Trophoblast cell (in vitro differentiated cells and primary cell): ENCODE data around the gene NSG1.

Experiments used
- DNase-seq, 2 donors: peaks; one replicate each; pipeline ENCODE4 v3.0.0-alpha.2; 2016
- H2AFZ ChIP-seq: 2 replicates; pipeline ENCODE4 v1.6.1; 2013; ENCODE audit warnings: low read length, moderate library complexity, mild to moderate bottlenecking; ENCODE audit not compliant: insufficient read depth, poor library complexity
- H2AK5ac ChIP-seq: 2 replicates; pipeline ENCODE4 v1.6.1; 2013; ENCODE audit warnings: mild to moderate bottlenecking, low read length
- H2BK120ac ChIP-seq: 2 replicates; pipeline ENCODE4 v1.6.1; 2013; ENCODE audit warnings: low read length, mild to moderate bottlenecking, moderate library complexity; ENCODE audit not compliant: insufficient read depth, poor library complexity
- H2BK12ac ChIP-seq: 2 replicates; pipeline ENCODE4 v1.6.1; 2013; ENCODE audit warnings: mild to moderate bottlenecking, low read length, moderate library complexity
- H2BK5ac ChIP-seq: 2 replicates; pipeline ENCODE4 v1.6.1; 2013; ENCODE audit warnings: low read length, low read depth, moderate library complexity, mild to moderate bottlenecking; ENCODE audit not compliant: poor library complexity
- H3K14ac ChIP-seq: 2 replicates; pipeline ENCODE4 v1.6.1; 2013; ENCODE audit warnings: mild to moderate bottlenecking, low read length
- H3K18ac ChIP-seq: 2 replicates; pipeline ENCODE4 v1.6.1; 2013; ENCODE audit warnings: mild to moderate bottlenecking, low read length
- H3K23ac ChIP-seq: 2 replicates; pipeline ENCODE4 v1.6.1; 2013; ENCODE audit warnings: low read length
- H3K27ac ChIP-seq: 2 replicates; pipeline ENCODE4 v1.5.1; 2013; ENCODE audit warnings: low read depth, mild to moderate bottlenecking, inconsistent platforms, low read length, moderate library complexity
- H3K27me3 ChIP-seq: 2 replicates; pipeline ENCODE4 v1.6.1; 2013; ENCODE audit warnings: inconsistent platforms, mild to moderate bottlenecking, low read length, moderate library complexity; ENCODE audit not compliant: insufficient read depth
- H3K36me3 ChIP-seq, 2 experiments: 1 replicate in 1 of 2; 2 replicates in 1 of 2; pipeline ENCODE4 v1.6.1; 2013; ENCODE audit warnings: low read length in 2 of 2, mild to moderate bottlenecking in 2 of 2, moderate library complexity in 1 of 2; ENCODE audit not compliant: insufficient read depth in 2 of 2, control insufficient read depth in 1 of 2
- H3K4ac ChIP-seq: 2 replicates; pipeline ENCODE4 v1.6.1; 2013; ENCODE audit warnings: low read depth, mild to moderate bottlenecking, low read length, moderate library complexity
- H3K4me1 ChIP-seq, 2 experiments: 1 replicate in 1 of 2; 2 replicates in 1 of 2; pipeline ENCODE4 v1.6.1; 2013; ENCODE audit warnings: low read length in 2 of 2, mild to moderate bottlenecking in 2 of 2, moderate library complexity in 1 of 2; ENCODE audit not compliant: insufficient read depth in 2 of 2, control insufficient read depth in 1 of 2
- H3K4me2 ChIP-seq: 2 replicates; pipeline ENCODE4 v1.6.1; 2013; ENCODE audit warnings: inconsistent platforms, mild to moderate bottlenecking, low read length, moderate library complexity
- H3K4me3 ChIP-seq: 2 replicates; pipeline ENCODE4 v1.5.1; 2013; ENCODE audit warnings: mild to moderate bottlenecking, low read depth, low read length, inconsistent platforms
- H3K79me1 ChIP-seq: one replicate; pipeline ENCODE4 v1.6.1; 2013; ENCODE audit warnings: low read length
- H3K79me2 ChIP-seq: 2 replicates; pipeline ENCODE4 v1.6.1; 2013; ENCODE audit warnings: low read length, mild to moderate bottlenecking; ENCODE audit not compliant: control insufficient read depth, insufficient read depth, poor library complexity
- H3K9ac ChIP-seq: 2 replicates; pipeline ENCODE4 v1.6.1; 2013; ENCODE audit warnings: mild to moderate bottlenecking, low read length
- H3K9me3 ChIP-seq: 2 replicates; pipeline ENCODE4 v1.6.1; 2013; ENCODE audit warnings: low read depth, mild to moderate bottlenecking, control low read depth, inconsistent platforms, low read length; ENCODE audit not compliant: insufficient read depth
- H4K12ac ChIP-seq: 2 replicates; pipeline ENCODE4 v1.6.1; 2013; ENCODE audit warnings: low read depth, mild to moderate bottlenecking, low read length, moderate library complexity
- H4K8ac ChIP-seq: 2 replicates; pipeline ENCODE4 v1.6.1; 2013; ENCODE audit warnings: low read depth, mild to moderate bottlenecking, low read length, moderate library complexity
- H4K91ac ChIP-seq: one replicate; pipeline ENCODE4 v1.6.1; 2013; ENCODE audit warnings: low read depth, mild to moderate bottlenecking, low read length, moderate library complexity
- WGBS: extraction: QIAGEN DNeasy Blood & Tissue Kit; methylation state at CpG from one replicate; pipeline ENCODE4 v1.1.7; 2013; ENCODE audit warnings: missing lambda C conversion rate; ENCODE audit not compliant: insufficient read length, insufficient coverage; ENCODE audit errors: extremely low coverage; 5-methylcytosine and 5-hydroxymethylcytosine counted together

The NSG1 gene

DNA sequence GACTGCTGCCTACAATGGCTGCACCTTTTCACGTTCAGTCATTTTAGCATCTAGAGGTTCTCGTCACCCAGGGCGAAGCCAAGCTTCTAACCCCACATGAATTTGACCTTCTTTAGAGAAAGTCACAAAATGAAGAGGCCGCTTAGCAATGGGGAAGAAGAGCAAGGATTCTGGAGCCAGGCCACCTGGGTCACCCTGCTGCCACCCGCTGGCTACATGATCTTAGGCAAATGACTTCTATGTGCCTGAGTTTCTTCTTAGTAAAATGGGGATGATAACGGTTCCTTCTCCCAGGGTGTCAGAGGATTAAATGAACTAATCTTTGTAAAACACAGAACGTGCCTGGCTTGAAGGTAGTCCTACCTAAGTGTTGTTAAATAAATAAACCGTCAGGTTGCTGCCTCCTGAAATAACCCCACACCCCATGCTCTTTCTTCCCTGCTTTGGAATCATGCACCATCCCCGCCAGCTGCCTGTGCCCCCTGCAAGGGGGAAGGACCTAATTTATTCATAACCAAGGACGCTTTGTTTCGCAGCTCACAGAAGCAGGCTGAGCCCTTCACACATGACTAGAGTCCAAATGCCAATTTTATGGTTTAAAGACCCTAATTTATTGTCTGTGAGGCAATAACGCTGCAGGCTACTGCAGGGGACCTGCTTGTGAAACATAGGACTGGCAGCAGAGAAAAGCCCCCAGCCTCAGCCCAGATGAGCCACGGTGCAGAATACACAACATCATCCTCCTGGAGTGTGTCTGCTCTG is 28.6 kb upstream of the NSG1 start:
- no peak overlapping the region for H2BK120ac ChIP-seq
- no peak overlapping the region for H3K4me3 ChIP-seq
- H3K79me2 ChIP-seq, result no peaks in the 10 kb centered on the region
- no peak overlapping the region for H3K4me2 ChIP-seq
- no peaks in the 10 kb centered on the region for H3K4me1 ChIP-seq
- H4K12ac ChIP-seq, result no peak overlapping the region
- H3K14ac ChIP-seq, result no peak overlapping the region
- H4K91ac ChIP-seq, result no peak overlapping the region
- H3K79me1 ChIP-seq, result no peaks in the 10 kb centered on the region
- no peak overlapping the region for H3K27ac ChIP-seq
- H2BK5ac ChIP-seq, result no peak overlapping the region
- H3K4ac ChIP-seq, result no peak overlapping the region
- DNase-seq, result no peak
- H2AFZ ChIP-seq, result no peak overlapping the region
- H3K23ac ChIP-seq, result no peak overlapping the region
- no peak overlapping the region for H2BK12ac ChIP-seq
- no peak overlapping the region for H2AK5ac ChIP-seq
- H3K9ac ChIP-seq, result no peak overlapping the region
- H3K36me3 ChIP-seq, result no peaks in the 10 kb centered on the region
- no peak overlapping the region for H4K8ac ChIP-seq
- H3K18ac ChIP-seq, result no peak overlapping the region
- H3K27me3 ChIP-seq, result no peaks in the 10 kb centered on the region
- WGBS, result no CpG with 5 or more reads among the region's 13 CpGs
- no peaks in the 10 kb centered on the region for H3K9me3 ChIP-seq

DNA sequence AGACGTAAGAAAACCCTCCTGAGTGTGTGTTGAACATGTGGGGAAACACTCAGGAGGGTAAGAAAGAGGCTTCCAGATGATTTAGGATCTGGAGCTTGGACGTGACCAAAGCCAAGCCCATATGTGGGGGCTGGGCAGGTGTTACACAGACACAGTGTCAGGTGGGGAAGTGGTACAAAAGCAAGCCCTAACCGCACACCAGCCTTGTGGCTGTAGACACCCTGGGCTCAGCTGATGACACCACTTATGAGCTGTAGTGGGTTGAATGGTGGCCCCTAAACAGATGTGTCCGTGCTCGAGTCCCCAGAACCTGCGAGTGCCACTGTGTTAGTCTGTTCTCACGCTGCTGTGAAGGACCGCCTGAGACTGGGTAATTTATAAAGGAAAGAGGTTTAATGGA is 25.0 kb upstream of the NSG1 start:
- no peak overlapping the region for H2AK5ac ChIP-seq
- H3K23ac ChIP-seq, result no peak overlapping the region
- H3K79me1 ChIP-seq, result no peaks in the 10 kb centered on the region
- H3K14ac ChIP-seq, result no peak overlapping the region
- H4K8ac ChIP-seq, result no peak overlapping the region
- H3K27ac ChIP-seq, result no peak overlapping the region
- H3K4ac ChIP-seq, result no peak overlapping the region
- H3K4me2 ChIP-seq, result no peak overlapping the region
- peaks cover 0 to 2% of the 10 kb centered on the region in 2 experiments for H3K4me1 ChIP-seq
- no peak overlapping the region for H3K18ac ChIP-seq
- H3K27me3 ChIP-seq, result no peaks in the 10 kb centered on the region
- no peak overlapping the region for H2BK120ac ChIP-seq
- H2BK12ac ChIP-seq, result no peak overlapping the region
- no peak overlapping the region for H2BK5ac ChIP-seq
- no peak overlapping the region for H2AFZ ChIP-seq
- no peak overlapping the region for H3K4me3 ChIP-seq
- H4K12ac ChIP-seq, result no peak overlapping the region
- no peaks in the 10 kb centered on the region for H3K36me3 ChIP-seq
- DNase-seq, result no peak
- H3K9me3 ChIP-seq, result peaks cover 4% of the 10 kb centered on the region
- no CpG with 5 or more reads among the region's 8 CpGs for WGBS
- no peaks in the 10 kb centered on the region for H3K79me2 ChIP-seq
- H3K9ac ChIP-seq, result no peak overlapping the region
- H4K91ac ChIP-seq, result no peak overlapping the region

DNA sequence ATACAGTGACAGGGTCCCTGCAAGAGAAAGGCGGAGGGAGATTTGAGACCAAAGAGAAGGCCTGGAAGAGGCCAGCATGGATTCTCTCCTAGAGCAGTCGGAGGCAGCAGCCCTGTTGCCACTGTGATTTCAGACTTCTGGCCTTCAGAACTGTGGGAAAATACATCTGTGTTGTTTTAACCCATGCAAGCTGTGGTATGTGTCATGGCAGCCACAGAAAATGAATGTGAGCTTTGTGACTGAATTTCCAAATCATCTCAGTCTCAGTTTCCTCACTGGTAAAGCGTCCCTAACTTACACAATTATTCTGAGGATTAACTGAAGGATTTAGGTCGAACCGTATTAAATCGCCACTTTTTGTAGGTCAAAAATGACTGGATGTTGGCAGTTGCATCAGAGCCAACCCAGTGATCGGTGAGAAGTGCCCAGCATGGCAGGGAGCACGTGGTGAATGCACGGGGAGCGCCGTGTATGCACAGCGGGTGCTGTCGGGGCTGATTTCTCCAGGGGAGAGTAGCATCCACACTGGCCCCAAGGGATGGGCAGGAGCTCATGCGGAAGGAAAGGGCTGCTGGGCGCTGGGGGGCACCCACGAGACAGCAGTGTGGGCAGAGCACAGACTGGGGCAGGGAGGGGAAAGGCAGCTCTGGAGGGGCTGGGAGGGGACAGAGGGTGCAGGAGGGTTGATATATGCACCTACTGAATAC is 23.8 kb upstream of the NSG1 start:
- H3K4me1 ChIP-seq, result peaks cover 0 to 2% of the 10 kb centered on the region in 2 experiments
- H3K36me3 ChIP-seq, result no peaks in the 10 kb centered on the region
- no peak overlapping the region for H2BK12ac ChIP-seq
- peaks cover 4% of the 10 kb centered on the region for H3K9me3 ChIP-seq
- H3K14ac ChIP-seq, result no peak overlapping the region
- no peaks in the 10 kb centered on the region for H3K79me1 ChIP-seq
- no peak overlapping the region for H3K4me3 ChIP-seq
- no peak overlapping the region for H3K23ac ChIP-seq
- H3K9ac ChIP-seq, result no peak overlapping the region
- DNase-seq, result no peak
- no peak overlapping the region for H4K91ac ChIP-seq
- no peak overlapping the region for H3K18ac ChIP-seq
- no peak overlapping the region for H2BK120ac ChIP-seq
- no peaks in the 10 kb centered on the region for H3K79me2 ChIP-seq
- no peak overlapping the region for H2BK5ac ChIP-seq
- no peak overlapping the region for H2AK5ac ChIP-seq
- no peak overlapping the region for H4K12ac ChIP-seq
- H2AFZ ChIP-seq, result no peak overlapping the region
- no peak overlapping the region for H3K4me2 ChIP-seq
- H4K8ac ChIP-seq, result no peak overlapping the region
- no peak overlapping the region for H3K27ac ChIP-seq
- no peak overlapping the region for H3K4ac ChIP-seq
- no peaks in the 10 kb centered on the region for H3K27me3 ChIP-seq
- no CpG with 5 or more reads among the region's 16 CpGs for WGBS

DNA sequence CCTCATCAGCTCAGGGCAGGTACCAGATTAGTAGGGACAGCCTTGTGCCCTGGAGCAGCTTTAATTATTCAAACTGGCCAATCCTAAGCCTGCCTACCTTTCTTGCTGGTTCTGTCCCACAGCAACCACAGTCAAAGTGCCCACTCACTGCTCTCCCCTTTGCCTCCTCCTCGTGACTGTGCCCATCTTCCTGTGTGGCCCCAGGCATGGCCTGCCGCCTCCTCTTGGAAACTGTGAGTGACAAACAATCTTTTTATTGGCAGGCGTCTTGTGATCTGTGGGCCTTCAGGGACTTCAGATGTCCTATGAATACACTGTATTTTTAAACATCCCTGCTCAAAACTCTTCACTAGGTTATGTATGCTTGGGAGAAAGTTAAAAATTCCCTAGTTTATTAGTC is 22.8 kb upstream of the NSG1 start:
- H3K4ac ChIP-seq, result no peak overlapping the region
- peak overlapping the region; percentile 11 for H3K4me3 ChIP-seq
- no peak overlapping the region for H2BK12ac ChIP-seq
- H2BK5ac ChIP-seq, result no peak overlapping the region
- no peak overlapping the region for H3K14ac ChIP-seq
- no peak overlapping the region for H4K91ac ChIP-seq
- H3K79me2 ChIP-seq, result no peaks in the 10 kb centered on the region
- H3K27ac ChIP-seq, result no peak overlapping the region
- no peak overlapping the region for H3K9ac ChIP-seq
- H4K8ac ChIP-seq, result no peak overlapping the region
- H4K12ac ChIP-seq, result no peak overlapping the region
- H3K4me1 ChIP-seq, result peaks cover 0 to 2% of the 10 kb centered on the region in 2 experiments
- H3K4me2 ChIP-seq, result no peak overlapping the region
- no peak overlapping the region for H3K23ac ChIP-seq
- H2BK120ac ChIP-seq, result no peak overlapping the region
- peaks cover 4% of the 10 kb centered on the region for H3K9me3 ChIP-seq
- no peak overlapping the region for H2AFZ ChIP-seq
- H3K18ac ChIP-seq, result no peak overlapping the region
- H3K79me1 ChIP-seq, result no peaks in the 10 kb centered on the region
- H3K36me3 ChIP-seq, result no peaks in the 10 kb centered on the region
- H2AK5ac ChIP-seq, result no peak overlapping the region
- DNase-seq, result no peak
- no peaks in the 10 kb centered on the region for H3K27me3 ChIP-seq
- WGBS, result no CpG with 5 or more reads among the region's 3 CpGs
